GM12874 (cell line): ENCODE data around the gene RECK.

Experiments used
- CTCF ChIP-seq: IDR thresholded peaks from 2 replicates; pipeline ENCODE4 v1.5.1; 2011; ENCODE audit warnings: low read depth, mild to moderate bottlenecking, control low read depth, low read length, moderate library complexity; ENCODE audit not compliant: insufficient read depth

Gene RECK

GRCh38 chr9:36051317-36051716, 14.6 kb downstream of the RECK start:
- TF ChIP-seq CTCF, result no peak

GRCh38 chr9:36053971-36054370, 17.3 kb downstream of the RECK start:
- no peak for TF ChIP-seq CTCF

- TF ChIP-seq CTCF, result no peak
Observed at GRCh38 chr9:36056896-36057295, 20.2 kb downstream of the RECK start.

- TF ChIP-seq CTCF, result no peak
Observed at GRCh38 chr9:36063804-36064447, 27.2 kb downstream of the RECK start.

GRCh38 chr9:36064448-36065037, 27.8 kb downstream of the RECK start:
- no peak for TF ChIP-seq CTCF

- TF ChIP-seq CTCF, result no peak
Observed at GRCh38 chr9:36074055-36074454, 37.3 kb downstream of the RECK start.

- no peak for TF ChIP-seq CTCF
Observed at GRCh38 chr9:36074870-36075532, 38.3 kb downstream of the RECK start.
